ENCODE data around the gene CCDC192.

GRCh38 chr5:127919818-127920217 is 216.6 kb downstream of the CCDC192 start:
- TF ChIP-seq POLR2A (IDR thresholded peaks at IDR 0.05) (no peak), CTCF (IDR thresholded peaks at IDR 0.05) (no peak), EP300 (IDR thresholded peaks at IDR 0.05) (no peak)
